Panc1 (cell line): Measurements from ENCODE around the gene ADSS2. TPM values are rescaled to one million over a fixed set of nuclear protein-coding genes. Genes with fewer than 3 reads are reported as not detected.
"Not testable (repeated sequence)": the region's sequence is repeated elsewhere in the genome, so short reads cannot be mapped to it uniquely, and the experiment has no call there.

ENCODE experiments used
- ATAC-seq: fragments of 200-7000 bp; cut with Tn5 transposase; 2 replicates; pipeline ENCODE4 v1.9.1; 2020; ENCODE audit warnings: mild to moderate bottlenecking, moderate library complexity
- BruUV-seq: library from RNA; stranded (reverse); fragments of 400-500 nt; replicated peaks from 2 replicates; lab custom pipeline; 2021; lab: Mats Ljungman, UMichigan
- CTCF ChIA-PET: fragments of 300-600 bp; sonication (Branson Sonifier 250); formaldehyde crosslinking; loops from one replicate; lab custom pipeline; 2022; ENCODE audit warnings: antibody characterized with exemption; lab: Charles Lee
- POLR2A ChIA-PET: fragments of 300-600 bp; sonication (Branson Sonifier 250); formaldehyde crosslinking; loops from one replicate; lab custom pipeline; 2022; ENCODE audit warnings: antibody characterized with exemption; lab: Charles Lee
- DNase-seq: peaks from one replicate; pipeline ENCODE4 v3.0.0-alpha.2; 2010; ENCODE audit warnings: low read depth, low spot score
- H3K27ac ChIP-seq: 2 replicates; pipeline ENCODE4 v1.5.1; 2011; ENCODE audit warnings: mild to moderate bottlenecking, low read length, inconsistent platforms
- H3K27me3 ChIP-seq: fragments of 200-500 bp; sonication (Bioruptor generic); 2 replicates; pipeline ENCODE4 v1.6.0; 2014; ENCODE audit warnings: low read length, inconsistent platforms; ENCODE audit not compliant: control insufficient read depth, insufficient read depth
- H3K36me3 ChIP-seq: fragments of 200-500 bp; sonication (Bioruptor generic); 2 replicates; pipeline ENCODE4 v1.5.1; 2014; ENCODE audit warnings: inconsistent platforms, mild to moderate bottlenecking, low read length, moderate library complexity; ENCODE audit not compliant: control insufficient read depth, insufficient read depth
- H3K4me1 ChIP-seq: 2 replicates; pipeline ENCODE4 v1.5.1; 2011; ENCODE audit warnings: inconsistent platforms, mild to moderate bottlenecking, low read length, moderate library complexity; ENCODE audit not compliant: control insufficient read depth, insufficient read depth
- H3K4me3 ChIP-seq, 2 experiments: 2 replicates each; pipeline ENCODE4 v1.5.1; 2011 to 2012; ENCODE audit warnings: low read depth in 2 of 2, low read length in 2 of 2, mild to moderate bottlenecking in 2 of 2, inconsistent platforms in 1 of 2, moderate library complexity in 1 of 2
- H3K9me3 ChIP-seq: fragments of 200-500 bp; sonication (Bioruptor generic); 2 replicates; pipeline ENCODE4 v1.5.1; 2014; ENCODE audit warnings: low read depth, mild to moderate bottlenecking, inconsistent platforms, low read length, moderate library complexity; ENCODE audit not compliant: control insufficient read depth, insufficient read depth
- CTCF ChIP-seq: fragments of 450-650 bp; IDR thresholded peaks from 2 replicates; pipeline ENCODE4 v1.5.1; 2017; ENCODE audit warnings: mild to moderate bottlenecking
- POLR2AphosphoS5 ChIP-seq: IDR thresholded peaks from 2 replicates; pipeline ENCODE4 v1.6.1; 2012; ENCODE audit warnings: mild to moderate bottlenecking, low read depth, low read length, moderate library complexity
- REST ChIP-seq, 2 experiments: IDR thresholded peaks; 2 replicates each; pipeline ENCODE4 v1.6.1; 2011 to 2012; ENCODE audit warnings: low read depth in 2 of 2, control low read depth in 1 of 2, low read length in 1 of 2, mild to moderate bottlenecking in 1 of 2, moderate library complexity in 1 of 2; ENCODE audit not compliant: insufficient read depth in 1 of 2
- SIN3A ChIP-seq: IDR thresholded peaks from 2 replicates; pipeline ENCODE4 v1.6.1; 2012; ENCODE audit warnings: low read depth, mild to moderate bottlenecking, low read length, moderate library complexity, borderline replicate concordance; ENCODE audit not compliant: insufficient read depth
- TCF7L2 ChIP-seq: IDR thresholded peaks from 2 replicates; pipeline ENCODE4 v1.6.1; 2011; ENCODE audit warnings: mild to moderate bottlenecking, low read depth, low read length, inconsistent platforms
- in situ Hi-C: cut with HindIII; loops from 2 replicates; pipeline ENCODE4 v1.10.0; 2016; ENCODE audit warnings: low sequenced_read_pairs, low pct_unique_long_range_greater_than_20kb
- intact Hi-C: fragments of 100-400 bp; cut with micrococcal nuclease; formaldehyde crosslinking; loops from one replicate; pipeline ENCODE4 v1.10.0; 2022; ENCODE audit not compliant: unreplicated experiment
- total RNA-seq: library from RNA; stranded (reverse); gene quantifications from one replicate; pipeline ENCODE4 v1.2.1, GENCODE V29; 2021; ENCODE audit not compliant: unreplicated experiment

ADSS2 gene
- total RNA-seq, 1 experiment from 2014 or later: 42.2 TPM

GRCh38 chr1:244376126-244376525 is 75.6 kb downstream of the ADSS2 start:
- DNase-seq: no peak
- Histone ChIP-seq H3K4me1 (no peaks in the 10 kb centered on the region), H3K27me3 (no peaks in the 10 kb centered on the region), H3K9me3 (no peaks in the 10 kb centered on the region), H3K4me3 (no peak overlapping the region), H3K27ac (no peak overlapping the region), H3K36me3 (no peaks in the 10 kb centered on the region)
- no TSS peak for BruUV-seq
- no peak for ATAC-seq
- POLR2A ChIA-PET: no interaction called here
- TF ChIP-seq SIN3A (no peak), POLR2AphosphoS5 (no peak), TCF7L2 (no peak)
- intact Hi-C loops: no loop called here
- CTCF ChIA-PET: no interaction called here
- in situ Hi-C loops: no loop called here

GRCh38 chr1:244375051-244375450 is 76.7 kb downstream of the ADSS2 start:
- ChIA-PET CTCF (no interaction called here), POLR2A (interaction anchor here (0.7 kb wide), 1 partner anchor 347 kb away, joined by 5 read pairs; no protein-coding TSS in a partner anchor)
- intact Hi-C loops (no loop called here), in situ Hi-C loops (no loop called here)
- Histone ChIP-seq H3K27me3 (no peaks in the 10 kb centered on the region), H3K36me3 (no peaks in the 10 kb centered on the region), H3K4me1 (no peaks in the 10 kb centered on the region), H3K4me3 (no peak overlapping the region), H3K9me3 (no peaks in the 10 kb centered on the region), H3K27ac (no peak overlapping the region)
- no peak for TF ChIP-seq TCF7L2
- TF ChIP-seq POLR2AphosphoS5: no peak
- TF ChIP-seq REST (IDR thresholded peaks at IDR 0.05; ENCODE audit: insufficient read depth in 1 of 2, low read depth in 2 of 2, low read length in 1 of 2): no peak
- no peak for TF ChIP-seq CTCF
- TF ChIP-seq SIN3A: no peak
- BruUV-seq: no TSS peak
- DNase-seq (no peak), ATAC-seq (no peak)

DNA sequence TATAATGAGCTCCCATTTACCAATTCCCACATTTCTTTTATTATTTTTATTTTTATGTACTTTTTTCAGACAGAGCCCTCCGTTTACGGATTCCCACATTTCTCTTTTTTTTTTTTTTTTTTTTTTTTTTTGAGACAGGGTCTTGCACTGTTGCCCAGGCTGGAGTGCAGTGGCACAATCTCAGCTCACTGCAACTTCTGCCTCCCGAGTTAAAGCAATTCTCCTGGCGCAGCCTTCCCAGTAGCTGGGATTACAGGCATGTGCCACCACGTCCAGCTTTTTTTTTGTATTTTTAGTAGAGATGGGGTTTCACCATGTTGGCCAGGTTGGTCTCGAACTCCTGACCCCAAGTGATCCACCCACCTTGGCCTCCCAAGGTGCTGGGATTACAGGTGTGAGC is 77.2 kb downstream of the ADSS2 start:
- in situ Hi-C loops, ATAC-seq, BruUV-seq: not testable (repeated sequence)

More for the DNA sequence above, 77.2 kb downstream of the ADSS2 start:
- POLR2A ChIA-PET, H3K4me1 ChIP-seq, H3K9me3 ChIP-seq, H3K4me3 ChIP-seq, H3K27ac ChIP-seq, DNase-seq, CTCF ChIA-PET, H3K27me3 ChIP-seq, H3K36me3 ChIP-seq, intact Hi-C loops: not testable (repeated sequence)
